Natural killer cell treated with Interleukin-12 subunit alpha and Interleukin-12 subunit beta and Interleukin-15 and Interleukin-18, amount 100 ng/mL, for 72 hours (primary cell): ENCODE results near the gene CCSER2. TPM values are rescaled to one million over a fixed set of nuclear protein-coding genes. Genes with fewer than 3 reads are reported as not detected.
"Not testable (repeated sequence)": the region's sequence is repeated elsewhere in the genome, so short reads cannot be mapped to it uniquely, and the experiment has no call there.

Experiments
- ATAC-seq, 2 donors: fragments of 150-1000 bp; cut with Tn5 transposase in 1 of 2; sonication (Bioruptor Pico), chemical (Tn5 transposase) in 1 of 2; 2 replicates each; pipeline ENCODE4 v1.10.0; 2021
- DNase-seq: peaks from one replicate; pipeline ENCODE4 v3.0.0; 2022; ENCODE audit warnings: low spot score
- H3K27ac Mint-ChIP-seq, 2 donors: 1 replicate in 1 of 2; 2 replicates in 1 of 2; pipeline ENCODE4 v1.8.0; 2022; ENCODE audit warnings: mixed read lengths in 2 of 2, mild to moderate bottlenecking in 1 of 2, moderate library complexity in 1 of 2
- H3K27me3 Mint-ChIP-seq, 2 donors: 1 replicate in 1 of 2; 2 replicates in 1 of 2; pipeline ENCODE4 v1.8.0; 2022; ENCODE audit warnings: mixed read lengths in 2 of 2
- H3K36me3 Mint-ChIP-seq: one replicate; pipeline ENCODE4 v1.8.0; 2022; ENCODE audit warnings: mixed read lengths
- H3K4me1 Mint-ChIP-seq, 2 donors: 1 replicate in 1 of 2; 2 replicates in 1 of 2; pipeline ENCODE4 v1.8.0; 2022; ENCODE audit warnings: low read depth in 2 of 2, mixed read lengths in 2 of 2, mild to moderate bottlenecking in 1 of 2
- H3K4me3 Mint-ChIP-seq: one replicate; pipeline ENCODE4 v1.8.0; 2022; ENCODE audit warnings: mixed read lengths
- H3K9me3 Mint-ChIP-seq: 2 replicates; pipeline ENCODE4 v1.8.0; 2022; ENCODE audit warnings: mixed read lengths
- total RNA-seq, 2 donors: library from RNA; stranded (reverse); gene quantifications; one replicate each; pipeline ENCODE4 v1.2.3, GENCODE V29; 2022

CCSER2 gene
- total RNA-seq, 2 donors from 2014 or later = 90.4 to 135 TPM

- H3K27ac Mint-ChIP-seq = no peak overlapping the region
- no peaks in the 10 kb centered on the region for H3K27me3 Mint-ChIP-seq
- H3K9me3 Mint-ChIP-seq = no peaks in the 10 kb centered on the region
- H3K4me1 Mint-ChIP-seq = peaks cover 44 to 62% of the 10 kb centered on the region in 2 donors
- DNase-seq (no peak), ATAC-seq (no peak)
- H3K36me3 Mint-ChIP-seq = peaks cover 12% of the 10 kb centered on the region
- H3K4me3 Mint-ChIP-seq = no peak overlapping the region
These were observed 70.3 kb downstream of the CCSER2 start for GRCh38 chr10:84398696-84399095.

GRCh38 chr10:84401854-84402611 is 73.6 kb downstream of the CCSER2 start:
- H3K4me1 Mint-ChIP-seq = peaks cover 48 to 69% of the 10 kb centered on the region in 2 donors
- H3K9me3 Mint-ChIP-seq = no peaks in the 10 kb centered on the region
- ATAC-seq = no peak
- H3K27me3 Mint-ChIP-seq = no peaks in the 10 kb centered on the region
- H3K4me3 Mint-ChIP-seq = no peak overlapping the region
- DNase-seq = no peak
- H3K36me3 Mint-ChIP-seq = peaks cover 12% of the 10 kb centered on the region
- no peak overlapping the region for H3K27ac Mint-ChIP-seq

- no peak for ATAC-seq
- peaks cover 47 to 59% of the 10 kb centered on the region in 2 donors for H3K4me1 Mint-ChIP-seq
- H3K9me3 Mint-ChIP-seq = no peaks in the 10 kb centered on the region
- H3K36me3 Mint-ChIP-seq = peaks cover 3% of the 10 kb centered on the region
- no peak for DNase-seq
- H3K27ac Mint-ChIP-seq = no peak overlapping the region
- H3K27me3 Mint-ChIP-seq = no peaks in the 10 kb centered on the region
- H3K4me3 Mint-ChIP-seq = no peak overlapping the region
These were observed 76.4 kb downstream of the CCSER2 start for GRCh38 chr10:84404783-84405182.

GRCh38 chr10:84405662-84406061 is 77.3 kb downstream of the CCSER2 start:
- H3K9me3 Mint-ChIP-seq = no peaks in the 10 kb centered on the region
- no peak overlapping the region for H3K4me3 Mint-ChIP-seq
- peaks cover 6% of the 10 kb centered on the region for H3K36me3 Mint-ChIP-seq
- H3K4me1 Mint-ChIP-seq = peaks cover 50 to 55% of the 10 kb centered on the region in 2 donors
- ATAC-seq (no peak), DNase-seq (no peak)
- H3K27ac Mint-ChIP-seq = peak overlapping the region in 1 of 2 donors; percentile 20
- no peaks in the 10 kb centered on the region for H3K27me3 Mint-ChIP-seq

- Mint-ChIP-seq H3K4me3 (peak overlapping the region; percentile 42), H3K27ac (peak overlapping the region; percentile 20 to 39), H3K4me1 (peaks cover 50 to 60% of the 10 kb centered on the region in 2 donors), H3K9me3 (no peaks in the 10 kb centered on the region), H3K36me3 (peaks cover 15% of the 10 kb centered on the region), H3K27me3 (no peaks in the 10 kb centered on the region)
- ATAC-seq = no peak
- DNase-seq = no peak
These were observed 78.2 kb downstream of the CCSER2 start for GRCh38 chr10:84406561-84406960.

GRCh38 chr10:84407388-84408049 is 79.1 kb downstream of the CCSER2 start:
- ATAC-seq = no peak
- Mint-ChIP-seq H3K9me3 (peaks cover 8% of the 10 kb centered on the region), H3K36me3 (peaks cover 24% of the 10 kb centered on the region), H3K27ac (peak overlapping the region; percentile 20 to 39), H3K4me3 (peak overlapping the region; percentile 13), H3K27me3 (no peaks in the 10 kb centered on the region), H3K4me1 (peaks cover 56 to 61% of the 10 kb centered on the region in 2 donors)
- DNase-seq = no peak

GRCh38 chr10:84412482-84412881 is 84.1 kb downstream of the CCSER2 start:
- no peak overlapping the region for H3K27ac Mint-ChIP-seq
- peaks cover 19% of the 10 kb centered on the region for H3K9me3 Mint-ChIP-seq
- peaks cover 52% of the 10 kb centered on the region for H3K36me3 Mint-ChIP-seq
- H3K4me3 Mint-ChIP-seq = no peak overlapping the region
- H3K27me3 Mint-ChIP-seq = no peaks in the 10 kb centered on the region
- H3K4me1 Mint-ChIP-seq = peaks cover 55 to 64% of the 10 kb centered on the region in 2 donors
- no peak for DNase-seq
- no peak for ATAC-seq

- peaks cover 47 to 58% of the 10 kb centered on the region in 2 donors for H3K4me1 Mint-ChIP-seq
- peaks cover 19% of the 10 kb centered on the region for H3K9me3 Mint-ChIP-seq
- not testable (repeated sequence) for H3K27me3 Mint-ChIP-seq, DNase-seq, H3K4me3 Mint-ChIP-seq, H3K27ac Mint-ChIP-seq, ATAC-seq
- peaks cover 52% of the 10 kb centered on the region for H3K36me3 Mint-ChIP-seq
These were observed 85.7 kb downstream of the CCSER2 start for GRCh38 chr10:84414110-84414509.

GRCh38 chr10:84415539-84416244 is 87.3 kb downstream of the CCSER2 start:
- no peak overlapping the region for H3K27ac Mint-ChIP-seq

GRCh38 chr10:84416245-84416555 is 87.8 kb downstream of the CCSER2 start:
- Mint-ChIP-seq H3K36me3 (peaks cover 61% of the 10 kb centered on the region), H3K27ac (no peak overlapping the region), H3K27me3 (no peaks in the 10 kb centered on the region), H3K4me3 (no peak overlapping the region), H3K9me3 (peaks cover 23% of the 10 kb centered on the region), H3K4me1 (peaks cover 38 to 56% of the 10 kb centered on the region in 2 donors)
- no peak for ATAC-seq
- no peak for DNase-seq

More at GRCh38 chr10:84415539-84416244, 87.3 kb downstream of the CCSER2 start:
- Mint-ChIP-seq H3K27me3 (no peaks in the 10 kb centered on the region), H3K9me3 (peaks cover 19% of the 10 kb centered on the region), H3K4me1 (peaks cover 43 to 57% of the 10 kb centered on the region in 2 donors), H3K4me3 (no peak overlapping the region), H3K36me3 (peaks cover 61% of the 10 kb centered on the region)
- no peak for ATAC-seq
- DNase-seq = no peak

- DNase-seq (no peak), ATAC-seq (no peak)
- Mint-ChIP-seq H3K4me1 (peaks cover 31 to 42% of the 10 kb centered on the region in 2 donors), H3K4me3 (no peak overlapping the region), H3K36me3 (peaks cover 50% of the 10 kb centered on the region), H3K27me3 (no peaks in the 10 kb centered on the region), H3K27ac (peak overlapping the region in 1 of 2 donors; percentile 42), H3K9me3 (peaks cover 4% of the 10 kb centered on the region)
These were observed 95.3 kb downstream of the CCSER2 start for GRCh38 chr10:84423719-84424118.

- Mint-ChIP-seq H3K27ac (peak overlapping the region; percentile 74 to 86), H3K4me1 (peaks cover 37 to 51% of the 10 kb centered on the region in 2 donors), H3K4me3 (peak overlapping the region; percentile 67), H3K27me3 (no peaks in the 10 kb centered on the region), H3K9me3 (peaks cover 4% of the 10 kb centered on the region), H3K36me3 (peaks cover 44% of the 10 kb centered on the region)
- no peak for DNase-seq
- ATAC-seq = peak; percentile 71 to 72
These were observed 96.4 kb downstream of the CCSER2 start for GRCh38 chr10:84424731-84425167.

- no peak overlapping the region for H3K4me3 Mint-ChIP-seq
- no peak overlapping the region for H3K27ac Mint-ChIP-seq
- peaks cover 10% of the 10 kb centered on the region for H3K36me3 Mint-ChIP-seq
- DNase-seq (no peak), ATAC-seq (no peak)
- H3K27me3 Mint-ChIP-seq = no peaks in the 10 kb centered on the region
- H3K4me1 Mint-ChIP-seq = peaks cover 37 to 48% of the 10 kb centered on the region in 2 donors
- H3K9me3 Mint-ChIP-seq = no peaks in the 10 kb centered on the region
These were observed 99.7 kb downstream of the CCSER2 start for GRCh38 chr10:84427903-84428650.
